Measurements from ENCODE around the gene GRK6.

DNA sequence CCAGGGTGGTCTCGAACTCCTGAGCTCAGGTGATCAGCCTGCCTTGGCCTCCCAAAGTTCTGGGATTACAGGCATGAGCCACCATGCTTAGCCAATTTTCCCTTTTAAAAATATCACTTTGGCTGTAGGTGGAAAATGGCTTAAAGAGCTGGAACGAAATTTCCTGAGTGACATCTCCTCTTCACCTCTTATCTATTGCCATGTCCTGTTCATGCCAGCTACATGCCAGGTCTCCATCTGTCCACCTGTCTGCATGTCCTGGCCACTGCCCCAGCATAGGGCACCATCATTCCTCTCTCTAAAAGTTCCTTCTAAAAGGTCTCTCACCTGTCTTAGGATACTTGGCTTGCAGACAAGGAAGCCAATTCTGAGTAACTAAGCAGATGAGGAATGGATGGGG is 2.8 kb upstream of the GRK6 start:
- TF ChIP-seq, protein P1, sequence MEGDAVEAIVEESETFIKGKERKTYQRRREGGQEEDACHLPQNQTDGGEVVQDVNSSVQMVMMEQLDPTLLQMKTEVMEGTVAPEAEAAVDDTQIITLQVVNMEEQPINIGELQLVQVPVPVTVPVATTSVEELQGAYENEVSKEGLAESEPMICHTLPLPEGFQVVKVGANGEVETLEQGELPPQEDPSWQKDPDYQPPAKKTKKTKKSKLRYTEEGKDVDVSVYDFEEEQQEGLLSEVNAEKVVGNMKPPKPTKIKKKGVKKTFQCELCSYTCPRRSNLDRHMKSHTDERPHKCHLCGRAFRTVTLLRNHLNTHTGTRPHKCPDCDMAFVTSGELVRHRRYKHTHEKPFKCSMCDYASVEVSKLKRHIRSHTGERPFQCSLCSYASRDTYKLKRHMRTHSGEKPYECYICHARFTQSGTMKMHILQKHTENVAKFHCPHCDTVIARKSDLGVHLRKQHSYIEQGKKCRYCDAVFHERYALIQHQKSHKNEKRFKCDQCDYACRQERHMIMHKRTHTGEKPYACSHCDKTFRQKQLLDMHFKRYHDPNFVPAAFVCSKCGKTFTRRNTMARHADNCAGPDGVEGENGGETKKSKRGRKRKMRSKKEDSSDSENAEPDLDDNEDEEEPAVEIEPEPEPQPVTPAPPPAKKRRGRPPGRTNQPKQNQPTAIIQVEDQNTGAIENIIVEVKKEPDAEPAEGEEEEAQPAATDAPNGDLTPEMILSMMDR (IDR thresholded peaks at IDR 0.05): no peak
- TF ChIP-seq POLR2A (IDR thresholded peaks at IDR 0.05) (no peak), POLR2AphosphoS5 (IDR thresholded peaks at IDR 0.05) (no peak)
